ENCODE results near the gene PCK1.

PCK1 gene

GRCh38 chr20:57584768-57585461 lies 24.0 kb downstream of the PCK1 start:
- TF ChIP-seq FOXP2 (optimal IDR thresholded peaks at IDR 0.05; ENCODE audit: borderline replicate concordance, extremely low read depth, extremely low read length, insufficient read depth) (no peak), TAF1 (IDR thresholded peaks at IDR 0.05; ENCODE audit: borderline replicate concordance, insufficient read depth, low read length) (no peak), REST (IDR thresholded peaks at IDR 0.05; ENCODE audit: insufficient read depth in 1 of 2, low read depth in 2 of 2, low read length in 2 of 2) (no peak), SIN3A (IDR thresholded peaks at IDR 0.05; ENCODE audit: borderline replicate concordance, insufficient read depth, low read length) (no peak), POLR2AphosphoS5 (IDR thresholded peaks at IDR 0.05; ENCODE audit: low read depth, low read length) (no peak)

GRCh38 chr20:57585466-57586213 lies 24.7 kb downstream of the PCK1 start:
- TF ChIP-seq TAF1 (IDR thresholded peaks at IDR 0.05; ENCODE audit: borderline replicate concordance, insufficient read depth, low read length), result no peak
- no peak for TF ChIP-seq FOXP2 (optimal IDR thresholded peaks at IDR 0.05; ENCODE audit: borderline replicate concordance, extremely low read depth, extremely low read length, insufficient read depth)
- no peak for TF ChIP-seq SIN3A (IDR thresholded peaks at IDR 0.05; ENCODE audit: borderline replicate concordance, insufficient read depth, low read length)
- no peak for TF ChIP-seq REST (IDR thresholded peaks at IDR 0.05; ENCODE audit: insufficient read depth in 1 of 2, low read depth in 2 of 2, low read length in 2 of 2)
- no peak for TF ChIP-seq POLR2AphosphoS5 (IDR thresholded peaks at IDR 0.05; ENCODE audit: low read depth, low read length)

GRCh38 chr20:57586370-57586793 lies 25.5 kb downstream of the PCK1 start:
- TF ChIP-seq FOXP2 (optimal IDR thresholded peaks at IDR 0.05; ENCODE audit: borderline replicate concordance, extremely low read depth, extremely low read length, insufficient read depth) (no peak), TAF1 (IDR thresholded peaks at IDR 0.05; ENCODE audit: borderline replicate concordance, insufficient read depth, low read length) (no peak), POLR2AphosphoS5 (IDR thresholded peaks at IDR 0.05; ENCODE audit: low read depth, low read length) (no peak), SIN3A (IDR thresholded peaks at IDR 0.05; ENCODE audit: borderline replicate concordance, insufficient read depth, low read length) (no peak), REST (IDR thresholded peaks at IDR 0.05; ENCODE audit: insufficient read depth in 1 of 2, low read depth in 2 of 2, low read length in 2 of 2) (no peak)

- no peak for TF ChIP-seq POLR2AphosphoS5 (IDR thresholded peaks at IDR 0.05; ENCODE audit: low read depth, low read length)
- no peak for TF ChIP-seq TAF1 (IDR thresholded peaks at IDR 0.05; ENCODE audit: borderline replicate concordance, insufficient read depth, low read length)
- no peak for TF ChIP-seq FOXP2 (optimal IDR thresholded peaks at IDR 0.05; ENCODE audit: borderline replicate concordance, extremely low read depth, extremely low read length, insufficient read depth)
- TF ChIP-seq SIN3A (IDR thresholded peaks at IDR 0.05; ENCODE audit: borderline replicate concordance, insufficient read depth, low read length), result no peak
- no peak for TF ChIP-seq REST (IDR thresholded peaks at IDR 0.05; ENCODE audit: insufficient read depth in 1 of 2, low read depth in 2 of 2, low read length in 2 of 2)
Observed at GRCh38 chr20:57586943-57587277, 26.0 kb downstream of the PCK1 start.
